HCT116 (cell line): ENCODE data around the gene GNG4. TPM values are rescaled to one million over a fixed set of nuclear protein-coding genes. Genes with fewer than 3 reads are reported as not detected.
"Not testable (repeated sequence)": the region's sequence is repeated elsewhere in the genome, so short reads cannot be mapped to it uniquely, and the experiment has no call there.

Experiments used
- ATAC-seq: fragments of 200-7000 bp; cut with Tn5 transposase; 2 replicates; pipeline ENCODE4 v1.9.1; 2020; ENCODE audit warnings: mild to moderate bottlenecking, moderate library complexity
- BruUV-seq: library from RNA; stranded (reverse); fragments of 400-500 nt; replicated peaks from 2 replicates; lab custom pipeline; 2021; lab: Mats Ljungman, UMichigan
- CTCF ChIA-PET: fragments of 300-600 bp; sonication (Branson Sonifier 250); formaldehyde crosslinking; loops from one replicate; lab custom pipeline; 2021; ENCODE audit warnings: antibody characterized with exemption; lab: Charles Lee
- POLR2A ChIA-PET: fragments of 300-600, 350-600 bp; sonication (Branson Sonifier 250); formaldehyde crosslinking; loops from one replicate; lab custom pipeline; 2021; ENCODE audit warnings: antibody characterized with exemption; lab: Charles Lee
- RAD21 ChIA-PET, 2 experiments: fragments of 300-600 bp; sonication (Branson Sonifier 250); formaldehyde crosslinking; loops; one replicate each; lab custom pipeline; 2023; ENCODE audit warnings: low total read pairs in 2 of 2; ENCODE audit not compliant: uncharacterized antibody in 2 of 2, unreplicated experiment in 2 of 2, low non-redundant PET in 1 of 2; lab: Charles Lee
- DNase-seq: peaks from one replicate; pipeline ENCODE4 v3.0.0-alpha.2; 2010; ENCODE audit warnings: low read depth, low spot score
- H2AFZ ChIP-seq: fragments of 200-600 bp; shearing (Covaris generic), sonication (generic); 2 replicates; pipeline ENCODE4 v1.6.1; 2017; ENCODE audit warnings: low read depth, mixed run types, mixed read lengths, antibody characterized with exemption, low read length; ENCODE audit not compliant: poor library complexity, severe bottlenecking
- H3K27ac ChIP-seq: 2 replicates; pipeline ENCODE4 v1.5.1; 2012; ENCODE audit warnings: low read depth, low read length
- H3K27me3 ChIP-seq: fragments of 200-600 bp; sonication (generic); 2 replicates; pipeline ENCODE4 v1.6.1; 2016; ENCODE audit warnings: mixed run types, low read length, mixed read lengths; ENCODE audit not compliant: insufficient read depth
- H3K36me3 ChIP-seq, 2 experiments: fragments of 200-500 bp in 1 of 2; fragments of 200-600 bp in 1 of 2; sonication (Bioruptor generic) in 1 of 2; sonication (generic) in 1 of 2; 2 replicates each; pipeline versions ENCODE4 v1.5.1 to v1.6.1; 2014 to 2016; ENCODE audit warnings: low read length in 2 of 2, inconsistent platforms in 1 of 2, mixed read lengths in 1 of 2, mixed run types in 1 of 2; ENCODE audit not compliant: insufficient read depth in 2 of 2, control insufficient read depth in 1 of 2
- H3K4me1 ChIP-seq, 2 experiments: fragments of 200-600 bp in 1 of 2; sonication (generic) in 1 of 2; 2 replicates each; pipeline versions ENCODE4 v1.5.1 to v1.6.1; 2012 to 2017; ENCODE audit warnings: low read length in 2 of 2, inconsistent platforms in 1 of 2, mild to moderate bottlenecking in 1 of 2, mixed read lengths in 1 of 2, mixed run types in 1 of 2, moderate library complexity in 1 of 2; ENCODE audit not compliant: insufficient read depth in 2 of 2, control insufficient read depth in 1 of 2
- H3K4me2 ChIP-seq: fragments of 200-600 bp; sonication (generic); 2 replicates; pipeline ENCODE4 v1.6.1; 2017; ENCODE audit warnings: mixed run types, low read length, mixed read lengths
- H3K4me3 ChIP-seq, 2 experiments: fragments of 200-600 bp in 1 of 2; sonication (generic) in 1 of 2; replicated peaks in 1 of 2; 2 replicates each; pipeline ENCODE4 v1.5.1; 2011 to 2016; ENCODE audit warnings: low read length in 2 of 2, control low read depth in 1 of 2, low read depth in 1 of 2, mild to moderate bottlenecking in 1 of 2, mixed read lengths in 1 of 2, mixed run types in 1 of 2
- H3K79me2 ChIP-seq: fragments of 200-600 bp; sonication (generic); 2 replicates; pipeline ENCODE4 v1.6.1; 2017; ENCODE audit warnings: mild to moderate bottlenecking, mixed run types, low read length, moderate library complexity, mixed read lengths; ENCODE audit not compliant: insufficient read depth
- H3K9ac ChIP-seq: fragments of 200-600 bp; sonication (generic); 2 replicates; pipeline ENCODE4 v1.6.1; 2016; ENCODE audit warnings: low read length, mixed read lengths
- H3K9me2 ChIP-seq: fragments of 200-600 bp; sonication (generic), shearing (Covaris generic); 2 replicates; pipeline ENCODE4 v1.6.1; 2017; ENCODE audit warnings: mixed run types, mild to moderate bottlenecking, moderate library complexity; ENCODE audit not compliant: insufficient read depth
- H3K9me3 ChIP-seq, 2 experiments: fragments of 200-500 bp in 1 of 2; fragments of 200-600 bp in 1 of 2; sonication (Bioruptor generic) in 1 of 2; sonication (generic) in 1 of 2; 2 replicates each; pipeline ENCODE4 v1.6.1; 2014 to 2017; ENCODE audit warnings: low read length in 2 of 2, mixed read lengths in 2 of 2, inconsistent platforms in 1 of 2, low read depth in 1 of 2, mild to moderate bottlenecking in 1 of 2, mixed run types in 1 of 2, moderate library complexity in 1 of 2; ENCODE audit not compliant: control insufficient read depth in 1 of 2, insufficient read depth in 1 of 2
- H4K20me1 ChIP-seq: fragments of 200-600 bp; sonication (generic), shearing (Covaris generic); 2 replicates; pipeline ENCODE4 v1.6.1; 2017; ENCODE audit warnings: mixed run types, mild to moderate bottlenecking, moderate library complexity; ENCODE audit not compliant: insufficient read depth
- ATF3 ChIP-seq: IDR thresholded peaks from 2 replicates; pipeline ENCODE4 v1.6.1; 2012
- CBX3 ChIP-seq: IDR thresholded peaks from 2 replicates; pipeline ENCODE4 v1.6.1; 2012; ENCODE audit warnings: low read depth
- CTCF ChIP-seq, 3 experiments: fragments of 200-600 bp in 1 of 3; sonication (generic) in 1 of 3; IDR thresholded peaks in 2 of 3; conservative IDR thresholded peaks in 1 of 3; 2 replicates each; pipeline ENCODE4 v1.5.1; 2012 to 2017; ENCODE audit warnings: low read depth in 2 of 3, low read length in 2 of 3, antibody characterized with exemption in 1 of 3, borderline replicate concordance in 1 of 3, control low read depth in 1 of 3, mild to moderate bottlenecking in 1 of 3, mixed read lengths in 1 of 3, mixed run types in 1 of 3, moderate library complexity in 1 of 3; ENCODE audit not compliant: insufficient read depth in 1 of 3
- EGR1 ChIP-seq: IDR thresholded peaks from 2 replicates; pipeline ENCODE4 v1.6.1; 2012; ENCODE audit warnings: low read depth
- EZH2 ChIP-seq: fragments of 200-600 bp; sonication (generic); IDR thresholded peaks from 2 replicates; pipeline ENCODE4 v1.6.1; 2017; ENCODE audit warnings: antibody characterized with exemption, mixed run types
- EZH2phosphoT487 ChIP-seq: fragments of 200-600 bp; IDR thresholded peaks from 2 replicates; pipeline ENCODE4 v1.6.1; 2018; ENCODE audit warnings: antibody characterized with exemption, borderline replicate concordance
- JUND ChIP-seq: IDR thresholded peaks from 2 replicates; pipeline ENCODE4 v1.6.1; 2012
- MAX ChIP-seq: IDR thresholded peaks from 2 replicates; pipeline ENCODE4 v1.6.1; 2012
- POLR2A ChIP-seq: IDR thresholded peaks from 2 replicates; pipeline ENCODE4 v1.7.0; 2011; ENCODE audit warnings: borderline replicate concordance; ENCODE audit not compliant: insufficient read depth, insufficient read length; ENCODE audit errors: extremely low read depth
- RAD21 ChIP-seq: IDR thresholded peaks from 2 replicates; pipeline ENCODE4 v1.6.1; 2012; ENCODE audit warnings: low read depth, mild to moderate bottlenecking
- SIN3A ChIP-seq: IDR thresholded peaks from 2 replicates; pipeline ENCODE4 v1.6.1; 2012; ENCODE audit warnings: low read depth
- SRF ChIP-seq: IDR thresholded peaks from 2 replicates; pipeline ENCODE4 v1.6.1; 2012; ENCODE audit warnings: low read depth
- intact Hi-C: fragments of 100-400 bp; cut with micrococcal nuclease; formaldehyde crosslinking; loops from 2 replicates; pipeline ENCODE4 v1.10.0; 2022
- total RNA-seq: library from RNA; stranded (reverse); gene quantifications from one replicate; pipeline ENCODE4 v1.2.1, GENCODE V29; 2021; ENCODE audit not compliant: unreplicated experiment

The GNG4 gene
- total RNA-seq, 1 experiment from 2014 or later: 10.6 TPM

DNA sequence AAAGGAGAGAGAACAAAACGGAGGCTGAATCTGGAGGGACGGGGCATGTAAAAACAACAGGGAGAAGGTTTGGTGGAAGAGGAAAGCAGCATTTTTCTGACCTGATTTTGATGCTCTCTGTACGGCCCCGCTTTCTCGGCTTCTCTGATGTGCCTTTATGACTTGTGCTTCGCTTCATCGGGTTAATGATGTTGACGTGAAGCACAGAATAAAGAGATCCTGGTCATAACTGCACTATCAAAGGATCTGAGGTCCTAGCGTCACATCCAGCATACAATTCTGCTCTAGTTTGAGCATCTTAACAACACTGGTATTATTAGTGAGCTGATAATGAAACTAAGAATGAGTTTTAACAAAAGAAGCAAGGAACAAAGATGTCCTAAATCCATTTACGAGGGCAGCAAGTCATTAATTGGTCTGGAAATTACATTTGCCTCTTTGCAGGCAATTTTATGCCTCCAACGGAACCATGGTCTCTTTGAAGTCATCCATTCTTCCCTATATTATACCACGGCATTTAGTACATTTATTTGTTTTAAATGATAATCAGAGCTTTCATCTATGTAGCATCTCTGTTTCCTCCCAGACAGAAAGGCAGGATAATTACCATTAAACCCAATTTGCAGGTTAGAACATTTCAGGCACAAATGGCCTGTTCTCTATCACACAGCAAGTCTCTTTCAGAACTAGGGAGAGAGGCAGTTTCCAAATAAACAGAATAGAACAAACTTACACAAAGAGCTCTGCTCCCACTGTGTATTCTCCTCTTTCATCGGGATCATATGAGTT lies 100.0 kb downstream of the GNG4 start (continued):
- TF ChIP-seq ATF3 (no peak), SIN3A (no peak)

DNA sequence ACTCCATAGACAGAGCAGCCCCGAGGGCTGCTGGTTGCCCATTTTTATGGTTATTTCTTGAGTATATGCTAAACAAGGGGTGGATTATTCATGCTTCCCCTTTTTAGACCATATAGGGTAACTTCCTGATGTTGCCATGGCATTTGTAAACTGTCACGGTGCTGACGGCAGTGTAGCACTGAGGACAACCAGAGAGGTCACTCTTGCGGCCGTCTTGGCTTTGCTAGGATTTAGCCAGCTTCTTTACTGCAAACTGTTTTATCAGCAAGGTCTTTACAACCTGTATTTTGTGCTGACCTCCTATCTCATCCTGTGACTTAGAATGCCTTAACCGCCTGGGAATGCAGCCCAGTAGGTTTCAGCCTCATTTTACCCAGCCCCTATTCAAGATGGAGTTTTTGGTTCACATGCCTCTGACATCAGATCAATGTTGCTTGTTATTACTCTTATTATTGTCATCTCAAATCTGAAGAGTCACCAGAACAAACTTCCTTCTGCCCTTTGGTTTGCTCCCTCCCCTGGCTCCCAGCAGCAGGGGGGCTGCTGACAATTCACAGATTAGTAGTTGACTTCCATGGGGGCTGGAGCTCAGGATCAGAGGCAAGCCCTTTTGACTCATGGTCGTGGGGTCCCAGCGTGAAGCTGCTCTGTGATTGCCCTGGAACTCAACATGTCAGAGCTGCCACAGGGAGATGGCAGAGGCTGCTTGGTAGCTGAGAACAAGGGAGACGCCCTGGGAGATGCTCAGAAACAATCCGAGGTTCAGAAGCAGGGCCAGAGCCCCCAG lies 103.0 kb downstream of the GNG4 start:
- H3K36me3 ChIP-seq, ATAC-seq, DNase-seq, H3K27ac ChIP-seq, H4K20me1 ChIP-seq, H3K9me2 ChIP-seq, H3K4me3 ChIP-seq, H3K9ac ChIP-seq, RAD21 ChIA-PET, H3K4me2 ChIP-seq, H3K27me3 ChIP-seq, H3K9me3 ChIP-seq, H3K79me2 ChIP-seq, BruUV-seq, H2AFZ ChIP-seq, intact Hi-C loops, H3K4me1 ChIP-seq, POLR2A ChIA-PET: not testable (repeated sequence)
- CTCF ChIA-PET: interaction anchor here (1.2 kb wide), 1 partner anchor 55 kb away, joined by 3 read pairs; no protein-coding TSS in a partner anchor

GRCh38 chr1:235545292-235545930 lies 104.2 kb downstream of the GNG4 start:
- RAD21 ChIA-PET: no interaction called here
- no peak overlapping the region for H2AFZ ChIP-seq
- no peak overlapping the region for H3K4me2 ChIP-seq
- H3K9me3 ChIP-seq: no peaks in the 10 kb centered on the region
- CTCF ChIA-PET: no interaction called here
- H3K79me2 ChIP-seq: no peaks in the 10 kb centered on the region
- no peaks in the 10 kb centered on the region for H4K20me1 ChIP-seq
- POLR2A ChIA-PET: no interaction called here
- TF ChIP-seq POLR2A (no peak), CTCF (IDR thresholded peaks at IDR 0.05 in 2 of 3, conservative IDR thresholded peaks at IDR 0.05 in 1 of 3; ENCODE audit: borderline replicate concordance in 1 of 3, insufficient read depth in 1 of 3, low read depth in 2 of 3, low read length in 2 of 3) (no peak), ATF3 (no peak), JUND (no peak), MAX (no peak), RAD21 (no peak), SRF (no peak), EGR1 (no peak), EZH2 (no peak), EZH2phosphoT487 (no peak), CBX3 (no peak)
- ATAC-seq (no peak), DNase-seq (no peak)
- no TSS peak for BruUV-seq
- intact Hi-C loops: no loop called here
- H3K4me1 ChIP-seq: no peaks in the 10 kb centered on the region
- no peak overlapping the region for H3K4me3 ChIP-seq
- no peak overlapping the region for H3K9ac ChIP-seq
- no peaks in the 10 kb centered on the region for H3K27me3 ChIP-seq
- H3K9me2 ChIP-seq: no peaks in the 10 kb centered on the region
- H3K27ac ChIP-seq: no peak overlapping the region
- no peaks in the 10 kb centered on the region for H3K36me3 ChIP-seq
